ENCODE measurements around the gene CIRBP. TPM values are rescaled to one million over a fixed set of nuclear protein-coding genes. Genes with fewer than 3 reads are reported as not detected.

Gene CIRBP
- total and polyA plus RNA-seq, 2 donors (not counting 1 experiment from before 2014, with no cell fraction given): 643 to 1,164 TPM

DNA sequence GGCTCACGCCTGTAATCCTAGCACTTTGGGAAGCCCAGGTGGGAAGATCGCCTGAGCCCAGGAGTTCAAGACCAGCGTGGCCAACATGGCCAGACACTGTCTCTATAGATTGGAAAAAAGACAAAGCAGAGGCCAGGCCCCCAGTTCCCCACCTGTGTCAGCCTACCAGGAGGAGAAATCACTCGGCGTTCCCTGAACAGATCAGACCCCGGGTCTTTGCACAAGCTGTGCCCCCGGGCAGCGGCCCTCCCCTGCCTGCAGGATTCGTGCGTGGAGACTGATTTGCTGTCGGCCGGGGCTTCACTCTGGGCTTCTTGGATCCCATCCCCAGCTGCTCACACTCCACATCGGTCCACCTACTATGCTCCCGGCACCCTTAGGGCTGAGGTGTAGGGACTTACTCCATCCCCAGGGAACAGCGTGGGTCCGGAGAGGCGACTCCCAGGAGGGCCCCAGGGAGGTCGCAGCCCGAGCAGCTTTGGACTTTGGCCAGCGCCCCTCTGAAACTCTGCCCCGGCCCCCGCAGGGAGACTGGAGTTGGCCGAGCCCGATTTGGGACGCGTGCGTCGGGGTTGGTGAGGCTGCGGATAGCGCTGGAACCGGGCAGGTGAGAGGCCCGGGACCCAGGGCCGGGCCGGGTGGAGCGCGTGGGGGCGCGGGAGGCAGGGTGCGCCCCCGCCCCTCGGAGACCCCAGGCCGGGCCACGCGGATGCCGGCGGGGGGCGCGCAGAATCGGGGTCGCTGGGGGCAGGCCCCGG, 16.0 kb downstream of the CIRBP start:
- H3K4me2 ChIP-seq (replicated peaks; ENCODE audit: low read depth, low read length, poor library complexity, severe bottlenecking): peak overlapping the region; percentile 43
- peaks cover 0 to 8% (median 0%) of the 10 kb centered on the region in 3 donors for H3K9me3 ChIP-seq (ENCODE audit: control extremely low read depth in 1 of 3, control insufficient read depth in 2 of 3, insufficient read depth in 1 of 3, low read length in 2 of 3)
- ATAC-seq (ENCODE audit: low read depth): no peak
- no peak overlapping the region for H2AFZ ChIP-seq (ENCODE audit: insufficient read depth, low read depth, low read length, poor library complexity, severe bottlenecking)
- H3K27me3 ChIP-seq (replicated peaks in 1 of 4; ENCODE audit: control extremely low read depth in 1 of 4, control insufficient read depth in 3 of 4, insufficient read depth in 4 of 4, low read length in 3 of 4): peaks cover 0 to 53% (median 21%) of the 10 kb centered on the region in 4 experiments
- TF ChIP-seq EZH2 (IDR thresholded peaks at IDR 0.05; ENCODE audit: borderline replicate concordance, insufficient read depth, low read depth, low read length, poor library complexity, severe bottlenecking) (peak; percentile 77), CTCF (IDR thresholded peaks at IDR 0.05) (no peak)
- Mint-ChIP-seq H3K4me1 (peaks cover 17% of the 10 kb centered on the region), H3K4me3 (peak overlapping the region; percentile 38), H3K27me3 (peaks cover 21% of the 10 kb centered on the region), H3K9me3 (ENCODE audit: insufficient read depth) (no peaks in the 10 kb centered on the region), H3K27ac (no peak overlapping the region)
- H3K4me3 ChIP-seq (ENCODE audit: control extremely low read depth in 1 of 5, extremely low read depth in 1 of 5, insufficient read depth in 1 of 5, low read depth in 2 of 5, low read length in 4 of 5): no peak overlapping the region
- no peak overlapping the region for H3K27ac ChIP-seq (ENCODE audit: low read length in 2 of 2)
- ChIA-PET POLR2A (interaction anchor here (0.6 kb wide), 1 partner anchor 39 kb away, joined by 6 read pairs; no protein-coding TSS in a partner anchor), CTCF (no interaction called here)
- H4K20me1 ChIP-seq (ENCODE audit: control insufficient read depth, insufficient read depth, low read length, poor library complexity, severe bottlenecking): peaks cover 8% of the 10 kb centered on the region
- H3K79me2 ChIP-seq (ENCODE audit: control insufficient read depth, insufficient read depth, low read length): peaks cover under 1% of the 10 kb centered on the region
- WGBS (ENCODE audit: insufficient coverage): 20% methylated on average over 48 of the region's 51 CpGs
- intact Hi-C loops (cut with micrococcal nuclease): no loop called here
- no peak overlapping the region for H3K9ac ChIP-seq (ENCODE audit: low read length)
- peak; percentile 37 for DNase-seq
- peaks cover 8 to 10% of the 10 kb centered on the region in 2 donors for H3K4me1 ChIP-seq (ENCODE audit: control insufficient read depth in 2 of 2, insufficient read depth in 2 of 2, low read length in 2 of 2)
- peaks cover 0 to 5% of the 10 kb centered on the region in 2 experiments for H3K36me3 ChIP-seq (replicated peaks in 1 of 2; ENCODE audit: control extremely low read depth in 1 of 2, control insufficient read depth in 1 of 2, extremely low read depth in 1 of 2, insufficient read depth in 2 of 2, low read length in 1 of 2)

- peaks cover under 1% of the 10 kb centered on the region for H4K20me1 ChIP-seq (ENCODE audit: control insufficient read depth, insufficient read depth, low read length, poor library complexity, severe bottlenecking)
- H3K4me1 ChIP-seq (ENCODE audit: control insufficient read depth in 2 of 2, insufficient read depth in 2 of 2, low read length in 2 of 2): peaks cover 8 to 10% of the 10 kb centered on the region in 2 donors
- H3K9me3 ChIP-seq (ENCODE audit: control extremely low read depth in 1 of 3, control insufficient read depth in 2 of 3, insufficient read depth in 1 of 3, low read length in 2 of 3): peaks cover 0 to 8% (median 0%) of the 10 kb centered on the region in 3 donors
- no peak within 1 kb of the TSS for H2AFZ ChIP-seq (ENCODE audit: insufficient read depth, low read depth, low read length, poor library complexity, severe bottlenecking)
- no peaks in the 10 kb centered on the region for H3K9me3 Mint-ChIP-seq (ENCODE audit: insufficient read depth)
- peak within 1 kb of the TSS; percentile 43 for H3K4me2 ChIP-seq (replicated peaks; ENCODE audit: low read depth, low read length, poor library complexity, severe bottlenecking)
- no peak for ATAC-seq (ENCODE audit: low read depth)
- H3K27ac ChIP-seq (ENCODE audit: low read length in 2 of 2): no peak within 1 kb of the TSS
- H3K27me3 Mint-ChIP-seq: peaks cover 21% of the 10 kb centered on the region
- TF ChIP-seq EZH2 (IDR thresholded peaks at IDR 0.05; ENCODE audit: borderline replicate concordance, insufficient read depth, low read depth, low read length, poor library complexity, severe bottlenecking): no peak
- TF ChIP-seq CTCF (IDR thresholded peaks at IDR 0.05): no peak
- WGBS (ENCODE audit: insufficient coverage): 1% methylated on average over 112 of the region's 113 CpGs
- no peak within 1 kb of the TSS for H3K9ac ChIP-seq (ENCODE audit: low read length)
- peaks cover 15% of the 10 kb centered on the region for H3K4me1 Mint-ChIP-seq
- DNase-seq: peak; percentile 34
- H3K79me2 ChIP-seq (ENCODE audit: control insufficient read depth, insufficient read depth, low read length): no peaks in the 10 kb centered on the region
- peaks cover 0 to 60% (median 21%) of the 10 kb centered on the region in 4 experiments for H3K27me3 ChIP-seq (replicated peaks in 1 of 4; ENCODE audit: control extremely low read depth in 1 of 4, control insufficient read depth in 3 of 4, insufficient read depth in 4 of 4, low read length in 3 of 4)
- POLR2A ChIA-PET: interaction anchor here (0.6 kb wide), 1 partner anchor 39 kb away, joined by 6 read pairs; no protein-coding TSS in a partner anchor
- no peaks in the 10 kb centered on the region for H3K36me3 ChIP-seq (replicated peaks in 1 of 2; ENCODE audit: control extremely low read depth in 1 of 2, control insufficient read depth in 1 of 2, extremely low read depth in 1 of 2, insufficient read depth in 2 of 2, low read length in 1 of 2)
- intact Hi-C loops (cut with micrococcal nuclease): no loop called here
- peak within 1 kb of the TSS; percentile 62 for H3K4me3 Mint-ChIP-seq
- H3K4me3 ChIP-seq (ENCODE audit: control extremely low read depth in 1 of 5, extremely low read depth in 1 of 5, insufficient read depth in 1 of 5, low read depth in 2 of 5, low read length in 4 of 5): no peak within 1 kb of the TSS
- no peak within 1 kb of the TSS for H3K27ac Mint-ChIP-seq
- CTCF ChIA-PET: no interaction called here
Observed at GRCh38 chr19:1285737-1286360, 16.7 kb downstream of the CIRBP start, which contains the start of gene EFNA2. Gene EFNA2 (plus strand): TSS chr19:1285873. CDS start chr19:1286169, 296 bp downstream.
